UCSD-AML1 (cell line): ENCODE measurements around the gene TBC1D20.
"Not testable (repeated sequence)": the region's sequence is repeated elsewhere in the genome, so short reads cannot be mapped to it uniquely, and the experiment has no call there.

ENCODE experiments used
- DNase-seq: peaks from one replicate; lab custom pipeline; 2025; ENCODE audit not compliant: unreplicated experiment; lab: John Stamatoyannopoulos, UW

Gene TBC1D20

GRCh38 chr20:462199-462991 is at the start of gene TBC1D20:
TSS of gene TBC1D20 (minus strand) at chr20:462533. CDS start at chr20:462405, 128 bp downstream.
- DNase-seq = peak; percentile 92

GRCh38 chr20:510328-511057 is 48.2 kb upstream of the TBC1D20 start:
- DNase-seq = not testable (repeated sequence)

- not testable (repeated sequence) for DNase-seq
Measured at GRCh38 chr20:508364-508787, 46.0 kb upstream of the TBC1D20 start.

DNA sequence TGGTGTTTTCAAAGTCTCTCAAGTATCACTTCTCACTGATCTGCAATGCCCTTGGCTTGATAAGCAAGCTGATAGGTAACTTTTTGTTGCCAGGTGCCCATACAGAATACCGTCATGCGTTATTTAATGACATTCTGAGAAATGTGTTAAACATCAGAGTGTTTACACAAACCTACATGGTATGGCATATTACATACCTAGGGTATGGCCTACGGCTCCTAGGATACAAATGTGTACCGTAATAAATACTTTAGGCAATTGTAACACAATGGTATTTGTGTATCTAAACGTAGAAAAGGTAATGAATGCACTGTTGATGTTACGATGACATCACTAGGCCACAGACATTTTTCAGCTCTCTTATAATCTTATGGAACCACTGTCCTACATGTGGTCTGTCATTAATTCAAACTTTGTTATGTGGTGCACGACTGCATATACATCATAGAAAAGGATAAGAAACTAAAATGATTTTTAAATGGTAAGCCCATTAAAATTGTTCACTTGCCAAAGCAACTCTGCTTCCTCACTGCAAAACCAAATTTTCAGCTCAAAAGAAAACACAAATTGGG is 45.5 kb upstream of the TBC1D20 start:
- no peak for DNase-seq

DNA sequence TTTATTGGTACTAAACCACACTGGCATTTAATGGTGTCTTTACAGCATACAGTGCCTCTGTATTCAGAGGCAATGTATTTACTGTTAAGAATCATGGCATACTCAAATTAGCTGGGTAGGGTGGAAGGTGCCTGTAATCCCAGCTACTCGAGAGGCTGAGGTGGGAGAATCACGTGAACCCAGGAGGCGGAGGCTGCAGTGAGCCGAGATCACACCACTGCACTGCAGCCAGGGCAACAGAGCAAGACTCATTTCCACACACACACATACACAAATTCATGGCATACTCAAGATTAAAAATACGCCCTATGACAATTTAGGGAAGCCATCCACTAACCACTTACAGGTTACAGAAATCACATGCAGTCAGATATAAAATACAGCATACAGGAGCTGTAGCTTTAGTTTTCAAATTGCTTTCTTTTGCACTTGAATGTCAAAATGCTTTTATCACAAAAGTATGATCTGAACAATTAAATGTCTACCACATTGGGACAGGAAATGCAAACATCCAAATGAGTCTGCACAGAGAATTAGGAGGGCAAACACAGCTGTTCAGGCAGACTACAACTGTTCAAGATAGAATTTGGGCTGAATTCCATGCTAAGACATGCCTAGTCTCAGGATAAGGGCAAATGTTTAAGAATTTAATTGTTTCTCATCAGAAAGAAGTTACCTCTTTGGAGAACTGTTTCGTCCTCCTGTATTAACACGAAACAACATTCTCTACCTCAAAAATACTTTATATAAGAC is 44.8 kb upstream of the TBC1D20 start:
- DNase-seq = no peak

- no peak for DNase-seq
Measured at GRCh38 chr20:504632-505075, 42.3 kb upstream of the TBC1D20 start.

GRCh38 chr20:503048-503737 is 40.9 kb upstream of the TBC1D20 start:
- DNase-seq = no peak

GRCh38 chr20:497979-498378 is 35.6 kb upstream of the TBC1D20 start:
- no peak for DNase-seq

DNA sequence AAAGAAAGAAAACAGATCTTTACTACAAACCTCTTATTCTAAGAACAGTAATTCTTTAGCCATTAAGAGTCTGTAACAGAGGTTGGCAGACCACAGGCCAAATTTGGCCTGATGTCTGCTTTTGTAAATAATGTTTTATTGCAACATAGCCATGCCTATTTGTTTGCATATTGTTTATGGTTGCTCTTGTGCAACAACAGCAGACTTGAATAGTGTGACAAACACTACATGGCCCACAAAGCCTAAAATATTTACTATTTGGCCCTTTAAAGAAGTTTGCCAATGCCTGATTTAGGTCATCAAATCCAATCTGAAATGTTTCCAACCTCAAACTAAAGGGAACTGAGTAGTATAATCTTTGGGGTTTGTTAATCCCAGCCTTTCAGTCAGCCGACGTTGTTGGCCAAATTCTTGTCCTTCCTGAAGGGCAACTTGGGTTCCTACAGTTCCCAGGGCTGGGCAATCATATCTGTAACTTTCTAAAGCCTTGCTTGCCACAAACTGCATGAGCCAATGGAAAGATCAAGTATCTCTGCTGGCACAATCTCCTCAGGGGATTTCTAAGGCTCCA is 33.9 kb upstream of the TBC1D20 start:
- DNase-seq = no peak

GRCh38 chr20:492159-492558 is 29.8 kb upstream of the TBC1D20 start:
- DNase-seq = no peak

DNA sequence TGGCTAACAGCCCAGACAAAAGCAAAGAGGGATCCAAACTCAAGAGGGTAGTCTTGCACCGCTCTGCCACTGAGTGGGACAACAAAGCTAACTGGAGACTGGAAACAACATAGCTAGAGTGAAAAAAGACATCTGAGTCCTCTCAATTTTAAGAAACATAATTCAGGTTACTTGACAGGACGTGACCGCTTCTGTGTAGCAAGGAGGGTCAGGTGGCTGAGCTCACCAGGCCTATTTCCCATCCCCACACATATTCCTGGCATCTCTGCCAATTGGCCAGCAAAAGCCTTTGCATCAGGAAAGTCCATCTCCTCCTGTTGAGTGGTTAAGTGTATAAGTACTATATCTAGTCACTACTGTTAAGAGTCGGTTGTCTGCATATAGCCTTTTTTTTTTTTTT is 25.3 kb upstream of the TBC1D20 start:
- no peak for DNase-seq

- DNase-seq = no peak
Measured at GRCh38 chr20:483815-484644, 21.7 kb upstream of the TBC1D20 start.

- no peak for DNase-seq
Measured at GRCh38 chr20:481167-481566, 18.8 kb upstream of the TBC1D20 start.

DNA sequence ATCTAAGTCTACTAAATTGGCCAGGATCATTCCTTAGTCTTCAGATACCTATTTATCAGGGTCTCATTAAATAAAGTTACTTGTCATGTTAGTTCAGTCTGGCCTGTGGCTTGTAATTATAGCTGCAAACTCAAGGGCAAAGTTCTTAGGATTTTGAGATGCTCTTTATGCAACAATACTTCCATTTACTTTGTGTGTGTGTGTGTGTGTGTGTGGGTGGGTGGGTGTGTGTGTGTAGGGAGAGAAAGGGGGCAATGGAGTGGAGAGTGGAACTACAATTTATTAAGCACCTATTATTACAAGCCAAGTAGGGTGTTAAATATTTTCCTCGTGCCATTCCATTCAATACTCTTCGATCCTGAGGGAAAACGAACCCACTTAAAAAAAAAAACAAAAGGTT is 17.7 kb upstream of the TBC1D20 start:
- DNase-seq = no peak

DNA sequence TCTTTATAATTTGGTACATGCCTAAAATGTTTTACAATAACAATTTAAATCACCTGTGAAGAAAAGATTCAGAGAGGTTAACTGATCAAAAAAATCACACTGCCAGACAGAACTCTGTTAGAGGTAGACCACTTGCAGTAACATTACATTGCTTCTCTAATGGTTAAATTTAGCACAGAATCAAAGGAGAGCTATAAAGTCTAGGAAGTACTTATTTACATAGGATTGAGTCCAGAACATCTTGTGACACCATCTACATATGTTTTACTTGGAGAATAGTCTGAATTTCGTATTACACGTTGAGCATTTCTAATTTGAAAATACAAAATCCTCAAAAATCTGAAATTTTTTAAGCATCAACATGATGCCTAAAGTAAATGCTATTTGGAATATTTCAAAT is 17.2 kb upstream of the TBC1D20 start:
- DNase-seq = no peak

- DNase-seq = no peak
Measured at GRCh38 chr20:478949-479429, 16.7 kb upstream of the TBC1D20 start.

- no peak for DNase-seq
Measured at GRCh38 chr20:478010-478948, 15.9 kb upstream of the TBC1D20 start.

DNA sequence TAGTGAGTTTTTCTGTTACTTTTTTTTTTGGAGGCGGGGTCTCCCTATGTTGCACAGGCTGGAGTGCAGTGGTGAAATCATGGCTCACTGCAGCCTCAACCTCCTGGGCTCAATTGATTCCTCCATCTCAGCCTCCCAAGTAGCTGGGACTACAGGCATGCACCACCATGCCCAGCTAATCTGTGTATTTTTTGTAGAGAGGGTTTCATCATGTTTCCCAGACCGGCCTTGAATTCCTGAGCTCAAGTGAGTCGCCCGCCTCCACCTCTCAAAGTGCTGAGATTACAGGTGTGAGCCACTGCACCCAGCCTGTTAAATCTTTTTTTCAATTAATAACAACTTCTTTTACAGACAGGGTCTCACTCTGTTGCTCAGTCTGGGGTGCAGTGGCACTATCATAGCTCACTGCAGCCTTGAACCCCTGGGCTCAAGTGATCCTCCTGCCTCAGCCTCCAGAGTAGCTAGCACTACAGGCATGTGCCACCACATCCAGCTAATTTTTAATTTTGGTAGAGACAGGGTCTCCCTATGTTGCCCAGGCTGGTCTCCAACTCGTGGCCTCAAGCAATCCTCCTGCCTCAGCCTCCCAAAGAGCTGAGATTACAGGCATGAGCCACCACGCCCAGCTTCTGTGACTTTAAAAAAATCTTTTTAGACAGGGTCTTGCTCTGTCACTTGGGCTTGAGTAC is 14.4 kb upstream of the TBC1D20 start:
- DNase-seq = not testable (repeated sequence)
